ENCODE data around the gene CEACAM8.

The CEACAM8 gene

DNA sequence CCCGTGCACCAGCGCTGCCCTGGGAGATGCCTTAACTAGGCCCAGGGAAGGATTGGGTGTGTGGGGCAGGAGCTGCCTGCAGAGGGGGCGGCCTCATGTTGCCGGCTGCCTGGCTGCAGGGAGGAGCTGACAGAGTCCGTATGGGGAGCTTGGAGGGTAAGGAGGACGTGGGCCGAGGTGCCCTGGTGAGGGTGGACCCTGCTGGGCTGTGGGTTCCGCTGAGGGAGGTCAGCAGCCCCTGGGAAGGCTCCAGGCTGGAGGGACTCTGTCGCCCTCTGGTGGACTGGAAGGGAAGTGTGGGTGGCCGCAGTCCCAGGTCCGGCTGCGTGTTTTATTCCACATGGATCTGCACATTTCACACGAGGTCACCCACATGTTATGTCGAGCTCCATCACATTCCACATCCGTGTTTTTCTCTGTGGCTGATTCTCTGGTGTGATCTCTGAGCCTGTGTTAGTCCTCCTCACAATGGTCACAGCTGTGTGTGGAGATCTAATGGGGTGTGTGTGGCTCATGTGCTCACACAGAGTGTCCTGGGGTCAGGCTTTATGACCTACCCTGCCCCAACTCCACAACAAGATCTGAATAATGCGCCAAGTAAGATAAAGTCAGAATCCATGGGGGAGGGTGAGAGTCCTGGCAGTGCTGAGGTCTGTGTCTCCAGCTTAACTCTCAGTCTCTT is 1.8 kb upstream of the CEACAM8 start:
- H3K4me3 ChIP-seq (ENCODE audit: low read depth, low read length), result no peak overlapping the region
- no peak for DNase-seq (ENCODE audit: low read depth)
- TF ChIP-seq, protein P1, sequence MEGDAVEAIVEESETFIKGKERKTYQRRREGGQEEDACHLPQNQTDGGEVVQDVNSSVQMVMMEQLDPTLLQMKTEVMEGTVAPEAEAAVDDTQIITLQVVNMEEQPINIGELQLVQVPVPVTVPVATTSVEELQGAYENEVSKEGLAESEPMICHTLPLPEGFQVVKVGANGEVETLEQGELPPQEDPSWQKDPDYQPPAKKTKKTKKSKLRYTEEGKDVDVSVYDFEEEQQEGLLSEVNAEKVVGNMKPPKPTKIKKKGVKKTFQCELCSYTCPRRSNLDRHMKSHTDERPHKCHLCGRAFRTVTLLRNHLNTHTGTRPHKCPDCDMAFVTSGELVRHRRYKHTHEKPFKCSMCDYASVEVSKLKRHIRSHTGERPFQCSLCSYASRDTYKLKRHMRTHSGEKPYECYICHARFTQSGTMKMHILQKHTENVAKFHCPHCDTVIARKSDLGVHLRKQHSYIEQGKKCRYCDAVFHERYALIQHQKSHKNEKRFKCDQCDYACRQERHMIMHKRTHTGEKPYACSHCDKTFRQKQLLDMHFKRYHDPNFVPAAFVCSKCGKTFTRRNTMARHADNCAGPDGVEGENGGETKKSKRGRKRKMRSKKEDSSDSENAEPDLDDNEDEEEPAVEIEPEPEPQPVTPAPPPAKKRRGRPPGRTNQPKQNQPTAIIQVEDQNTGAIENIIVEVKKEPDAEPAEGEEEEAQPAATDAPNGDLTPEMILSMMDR (IDR thresholded peaks at IDR 0.05; ENCODE audit: control insufficient read depth, extremely low read depth, insufficient read depth), result peak; percentile 76

DNA sequence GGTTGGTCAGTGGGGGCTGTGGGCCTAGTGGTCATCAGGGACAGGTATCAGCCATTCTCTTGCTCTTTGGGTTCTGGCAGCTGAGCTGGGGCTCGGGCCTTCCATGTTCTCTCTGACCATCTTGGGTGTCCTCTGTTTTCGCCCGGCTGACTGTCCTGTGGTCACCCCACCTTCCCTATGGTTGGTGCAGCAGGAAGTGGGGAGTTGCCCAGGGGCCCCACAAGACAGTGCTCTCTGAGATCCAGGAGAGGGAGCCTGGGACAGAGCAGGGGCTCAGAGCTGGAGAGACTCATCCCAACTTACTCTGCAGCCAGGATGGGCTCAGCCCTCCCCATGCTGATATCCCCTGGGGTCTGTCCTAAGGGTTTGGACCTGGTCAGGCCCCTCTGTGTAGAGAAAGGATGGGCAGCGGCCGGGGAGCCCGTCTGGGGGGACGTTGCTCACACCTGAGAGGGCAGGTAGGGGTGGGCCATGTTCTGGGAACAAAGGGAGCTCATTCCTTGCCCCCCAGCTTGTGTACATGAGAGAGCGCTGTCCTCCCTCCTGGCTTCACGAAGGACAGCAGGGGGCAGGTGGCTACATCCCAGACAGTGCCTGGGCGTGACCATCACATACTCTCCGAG is 937 bp upstream of the CEACAM8 start:
- TF ChIP-seq, protein P1 (IDR thresholded peaks at IDR 0.05; ENCODE audit: control insufficient read depth, extremely low read depth, insufficient read depth), result no peak
- H3K4me3 ChIP-seq (ENCODE audit: low read depth, low read length), result no peak overlapping the region
- no peak for DNase-seq (ENCODE audit: low read depth)

DNA sequence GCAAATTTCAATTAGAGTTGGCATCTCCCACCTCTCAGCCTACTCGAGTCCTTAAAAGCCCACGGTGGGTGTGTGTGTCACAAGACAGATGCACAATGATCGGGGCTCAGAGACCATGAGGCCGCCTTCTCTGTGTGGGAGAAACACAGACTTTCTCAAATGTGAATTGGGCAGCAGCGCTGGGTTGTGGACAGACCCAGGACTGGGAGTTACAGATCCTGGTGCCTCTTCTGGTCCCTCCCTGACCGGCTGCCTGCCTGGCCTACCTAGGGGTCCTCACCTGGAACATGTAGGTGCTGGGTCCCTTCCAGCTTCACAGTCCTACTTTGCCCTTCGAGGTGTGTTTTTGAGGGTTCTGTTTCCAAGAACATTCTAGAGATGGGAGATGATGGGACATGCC is 4.9 kb downstream of the CEACAM8 start:
- no peak for DNase-seq (ENCODE audit: low read depth)
- TF ChIP-seq, protein P1 (IDR thresholded peaks at IDR 0.05; ENCODE audit: control insufficient read depth, extremely low read depth, insufficient read depth), result no peak

DNA sequence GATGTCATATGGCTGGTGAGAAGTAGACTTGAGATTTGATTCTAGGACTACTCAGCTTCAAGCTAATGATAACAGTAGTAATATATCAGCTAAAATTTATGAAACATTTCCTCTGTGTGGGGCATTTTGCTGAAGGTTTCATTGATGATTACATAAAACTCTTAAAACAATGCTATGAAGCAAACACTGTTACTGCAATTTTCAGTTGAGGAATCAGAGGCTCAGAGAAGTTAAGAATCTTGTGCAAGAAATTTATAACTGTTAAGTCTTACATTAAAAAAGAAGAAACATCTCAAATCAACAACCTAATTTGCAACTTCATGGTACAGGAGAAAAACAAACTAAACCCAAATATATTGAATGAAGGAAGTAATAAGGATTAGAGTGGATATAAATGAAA is 10.3 kb downstream of the CEACAM8 start:
- no peak overlapping the region for H3K4me3 ChIP-seq (ENCODE audit: low read depth, low read length)
- TF ChIP-seq, protein P1 (IDR thresholded peaks at IDR 0.05; ENCODE audit: control insufficient read depth, extremely low read depth, insufficient read depth), result no peak
- DNase-seq (ENCODE audit: low read depth), result no peak

More for the DNA sequence above, 4.9 kb downstream of the CEACAM8 start:
- no peak overlapping the region for H3K4me3 ChIP-seq (ENCODE audit: low read depth, low read length)

DNA sequence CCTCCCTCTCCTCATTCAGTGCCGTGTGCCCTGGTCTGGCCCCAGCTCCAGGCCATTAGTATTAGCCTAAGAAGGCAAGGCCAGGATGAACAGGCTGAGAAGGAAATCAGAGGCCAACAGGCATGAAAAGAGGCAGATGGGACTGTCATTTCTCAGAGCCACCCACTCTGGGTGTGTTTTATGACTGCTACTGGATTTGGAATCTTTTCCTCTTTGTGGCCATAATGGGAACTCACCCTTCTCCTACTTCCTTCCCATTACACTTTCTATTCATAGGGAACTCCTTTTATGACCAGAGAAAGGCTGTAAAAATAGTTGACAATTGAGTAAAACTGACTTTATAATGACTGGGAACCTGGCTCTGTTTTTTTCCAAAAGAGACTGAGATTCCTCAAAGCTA is 17.7 kb downstream of the CEACAM8 start:
- no peak overlapping the region for H3K4me3 ChIP-seq (ENCODE audit: low read depth, low read length)
- TF ChIP-seq, protein P1 (IDR thresholded peaks at IDR 0.05; ENCODE audit: control insufficient read depth, extremely low read depth, insufficient read depth), result no peak
- DNase-seq (ENCODE audit: low read depth), result no peak

DNA sequence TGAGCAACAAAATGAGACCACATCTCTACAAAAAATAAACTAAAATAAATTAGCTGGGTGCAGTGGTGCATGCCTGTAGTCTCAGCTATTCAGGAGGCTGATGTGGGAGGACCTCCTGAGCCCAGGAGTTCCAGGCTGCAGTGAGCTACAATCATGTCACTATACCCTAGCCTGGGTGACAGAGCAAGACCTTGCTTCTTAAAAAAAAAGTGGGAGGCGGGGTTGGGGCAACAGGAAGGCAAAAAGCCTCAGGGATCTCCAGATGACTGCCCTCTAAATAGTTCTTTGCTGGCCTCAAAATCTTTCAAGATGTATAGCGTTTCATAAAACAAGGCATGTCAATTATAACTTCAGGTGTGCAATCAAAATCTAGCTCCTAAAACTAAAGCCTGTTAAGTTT is 18.5 kb downstream of the CEACAM8 start:
- no peak for DNase-seq (ENCODE audit: low read depth)
- no peak overlapping the region for H3K4me3 ChIP-seq (ENCODE audit: low read depth, low read length)
- TF ChIP-seq, protein P1 (IDR thresholded peaks at IDR 0.05; ENCODE audit: control insufficient read depth, extremely low read depth, insufficient read depth), result no peak
